Muscle of leg (tissue), 11 donors: ENCODE results near the gene BAZ2B. TPM values are rescaled to one million over a fixed set of nuclear protein-coding genes. Genes with fewer than 3 reads are reported as not detected.

ENCODE experiments used
- DNase-seq: peaks from one replicate; pipeline ENCODE4 v3.0.0; 2013
- H3K27ac ChIP-seq: one replicate; pipeline ENCODE4 v1.5.1; 2013; ENCODE audit warnings: mild to moderate bottlenecking, low read length, control low read depth
- H3K27me3 ChIP-seq: one replicate; pipeline ENCODE4 v1.6.1; 2013; ENCODE audit warnings: low read length; ENCODE audit not compliant: control insufficient read depth, insufficient read depth
- H3K36me3 ChIP-seq: one replicate; pipeline ENCODE4 v1.6.1; 2013; ENCODE audit warnings: low read length; ENCODE audit not compliant: control insufficient read depth, insufficient read depth
- H3K4me1 ChIP-seq: one replicate; pipeline ENCODE4 v1.6.1; 2013; ENCODE audit warnings: low read length; ENCODE audit not compliant: control insufficient read depth, insufficient read depth
- H3K4me3 ChIP-seq: one replicate; pipeline ENCODE4 v1.5.1; 2013; ENCODE audit warnings: low read length, control low read depth
- H3K9me3 ChIP-seq: replicated peaks from 2 replicates; pipeline ENCODE4 v1.6.1; 2013; ENCODE audit warnings: low read depth, low read length; ENCODE audit not compliant: control insufficient read depth
- WGBS: methylation state at CpG from one replicate; pipeline ENCODE4 v1.1.5; 2013; ENCODE audit warnings: missing lambda C conversion rate; ENCODE audit not compliant: insufficient coverage; 5-methylcytosine and 5-hydroxymethylcytosine counted together
- polyA plus RNA-seq, 8 donors: library from polyadenylated mRNA; unstranded; fragments of 120-200 nt; gene quantifications; one replicate each; pipeline versions ENCODE4 v1.2.1 to v1.2.3, GENCODE V29; 2013; ENCODE audit warnings: inconsistent platforms in 1 of 8, low replicate concordance in 1 of 8; ENCODE audit not compliant: insufficient read length in 8 of 8, insufficient read depth in 1 of 8
- total RNA-seq: library from RNA; stranded (reverse); fragments of 120-200 nt; gene quantifications from one replicate; pipeline ENCODE4 v1.2.4, GENCODE V29; 2013

The BAZ2B gene
- total and polyA plus RNA-seq, 9 donors = 20.8 to 60.5 (median 33.6) TPM

DNA sequence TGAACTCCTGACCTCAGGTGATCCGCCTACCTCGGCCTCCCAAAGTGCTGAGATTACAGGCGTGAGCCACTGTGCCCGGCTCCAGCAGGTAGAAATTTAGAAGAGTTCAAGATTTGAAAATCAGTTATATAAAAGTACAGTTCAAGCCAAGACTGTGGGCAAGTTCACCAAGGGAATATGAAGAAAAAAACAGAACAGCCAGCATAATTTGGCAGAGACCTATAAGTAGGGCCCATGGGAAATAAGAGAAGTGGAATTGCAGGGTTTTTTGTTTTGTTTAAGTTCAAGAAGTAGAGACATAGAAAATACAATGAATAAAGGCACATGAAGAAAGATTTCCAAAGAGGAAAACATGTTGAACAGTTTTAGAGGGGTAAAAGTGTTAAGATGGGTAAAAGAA is 57.9 kb downstream of the BAZ2B start:
- H3K36me3 ChIP-seq = no peaks in the 10 kb centered on the region
- no peaks in the 10 kb centered on the region for H3K27me3 ChIP-seq
- no CpG with 5 or more reads among the region's 4 CpGs for WGBS
- no peaks in the 10 kb centered on the region for H3K9me3 ChIP-seq
- H3K4me3 ChIP-seq = no peak overlapping the region
- DNase-seq = no peak
- H3K4me1 ChIP-seq = no peaks in the 10 kb centered on the region
- no peak overlapping the region for H3K27ac ChIP-seq

DNA sequence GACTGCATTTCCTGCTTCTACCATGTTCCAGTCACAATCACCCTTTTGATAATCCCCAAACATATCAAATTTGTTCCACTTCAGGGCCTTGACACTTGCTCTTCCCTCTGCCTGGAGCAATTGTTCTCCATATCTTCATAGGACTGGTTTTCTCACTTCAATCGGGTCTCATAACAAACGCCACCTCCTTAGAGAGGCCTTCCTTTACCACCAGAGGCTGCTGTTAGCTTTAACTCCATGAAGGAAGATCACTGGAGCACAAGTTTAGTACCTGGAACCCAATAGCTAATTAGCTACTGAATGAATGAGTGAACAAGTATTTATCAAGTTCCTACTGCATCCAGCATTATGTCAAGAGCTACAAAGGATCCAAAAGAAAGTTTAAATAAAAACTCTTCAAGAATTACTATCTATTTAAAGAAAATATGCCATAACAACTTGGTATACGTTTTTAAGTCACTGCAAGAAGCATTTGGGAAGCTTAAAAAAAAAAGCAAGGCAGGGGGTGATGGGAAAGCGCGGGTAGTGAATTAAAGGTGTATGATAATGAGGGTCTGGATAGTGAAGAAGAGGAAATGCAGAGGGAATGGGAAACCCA is 58.8 kb downstream of the BAZ2B start:
- no peak for DNase-seq
- Histone ChIP-seq H3K9me3 (no peaks in the 10 kb centered on the region), H3K4me3 (no peak overlapping the region), H3K27me3 (no peaks in the 10 kb centered on the region), H3K27ac (no peak overlapping the region), H3K36me3 (no peaks in the 10 kb centered on the region), H3K4me1 (no peaks in the 10 kb centered on the region)
- WGBS = 89% methylated on average over 3 of the region's 5 CpGs

DNA sequence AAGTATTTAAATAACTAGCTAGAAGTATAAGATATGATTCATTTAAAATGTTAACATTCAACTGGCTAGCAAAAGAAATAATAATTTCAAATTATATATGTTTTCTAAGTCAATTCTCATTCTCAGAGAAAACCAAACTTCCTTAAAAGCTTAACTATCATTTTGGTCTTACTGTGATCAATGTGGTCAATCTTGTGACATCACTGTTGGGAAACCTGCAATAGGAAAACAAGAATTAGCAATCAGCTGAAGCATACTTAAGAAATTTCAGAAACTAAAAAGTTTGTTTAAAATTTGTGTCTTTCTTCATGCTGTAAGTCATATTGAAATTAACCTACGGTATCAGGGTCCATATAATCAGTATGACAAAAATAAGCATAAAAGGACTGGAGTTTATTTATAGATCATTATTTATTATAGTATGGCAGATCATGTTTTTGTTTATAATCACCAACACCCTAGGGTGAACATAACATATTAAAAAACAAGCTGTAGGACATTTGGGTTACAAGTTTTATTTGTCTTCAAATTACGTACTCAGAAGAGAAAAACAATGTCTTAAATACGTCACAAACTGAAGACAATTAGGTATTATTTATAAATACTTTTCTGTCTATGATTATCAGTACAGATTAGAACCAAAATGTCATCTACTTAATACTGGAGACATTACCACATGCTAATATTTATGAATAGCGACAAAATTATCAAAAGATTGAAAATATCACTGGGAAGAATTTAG is 60.5 kb downstream of the BAZ2B start:
- DNase-seq = no peak
- H3K36me3 ChIP-seq = no peaks in the 10 kb centered on the region
- no peaks in the 10 kb centered on the region for H3K9me3 ChIP-seq
- H3K27me3 ChIP-seq = no peaks in the 10 kb centered on the region
- no CpG with 5 or more reads among the region's 4 CpGs for WGBS
- no peaks in the 10 kb centered on the region for H3K4me1 ChIP-seq
- H3K27ac ChIP-seq = no peak overlapping the region
- H3K4me3 ChIP-seq = no peak overlapping the region

DNA sequence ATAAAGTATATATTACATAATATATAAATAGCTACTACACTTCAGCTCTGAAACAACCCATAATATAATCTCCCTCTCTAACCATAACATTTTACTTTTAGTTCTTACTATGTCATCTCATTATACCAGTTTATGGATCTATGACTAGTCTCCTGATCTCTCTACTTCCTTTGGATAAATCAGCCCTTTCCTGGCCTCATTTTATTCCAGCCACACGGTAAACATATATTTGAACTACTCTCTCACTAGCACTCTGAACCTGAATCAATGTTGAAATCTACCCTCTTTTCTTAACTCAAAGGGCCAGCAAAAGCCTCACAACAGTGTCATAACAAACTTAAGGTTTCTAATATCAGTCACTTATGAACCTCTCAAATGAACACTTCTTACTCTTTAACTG is 62.6 kb downstream of the BAZ2B start:
- Histone ChIP-seq H3K4me3 (no peak overlapping the region), H3K36me3 (no peaks in the 10 kb centered on the region), H3K27ac (no peak overlapping the region), H3K27me3 (no peaks in the 10 kb centered on the region), H3K4me1 (no peaks in the 10 kb centered on the region), H3K9me3 (no peaks in the 10 kb centered on the region)
- DNase-seq = no peak
- WGBS = 88% methylated on average over 1 of the region's 1 CpG

DNA sequence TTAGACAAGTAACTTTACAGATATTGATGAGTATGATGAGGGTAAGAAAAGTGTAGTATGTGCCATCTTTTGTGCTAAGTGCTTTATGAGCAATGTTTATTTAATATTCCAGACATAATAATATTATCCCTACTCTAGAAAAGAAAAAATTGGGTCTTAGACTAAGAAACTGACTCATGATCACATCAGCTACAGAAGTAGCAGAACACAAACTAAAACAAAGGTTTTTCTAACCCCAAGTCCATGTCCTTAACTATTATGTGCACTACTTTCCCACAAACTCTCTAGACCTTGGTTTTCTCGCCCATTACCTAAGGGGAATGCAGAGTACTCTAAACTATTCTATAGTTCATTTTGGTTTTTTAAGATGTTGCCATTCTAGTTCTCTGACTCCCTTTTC is 64.5 kb downstream of the BAZ2B start:
- DNase-seq = no peak
- no peaks in the 10 kb centered on the region for H3K4me1 ChIP-seq
- H3K4me3 ChIP-seq = no peak overlapping the region
- WGBS = no CpG with 5 or more reads among the region's 1 CpG
- H3K36me3 ChIP-seq = no peaks in the 10 kb centered on the region
- H3K9me3 ChIP-seq = no peaks in the 10 kb centered on the region
- H3K27ac ChIP-seq = no peak overlapping the region
- no peaks in the 10 kb centered on the region for H3K27me3 ChIP-seq

DNA sequence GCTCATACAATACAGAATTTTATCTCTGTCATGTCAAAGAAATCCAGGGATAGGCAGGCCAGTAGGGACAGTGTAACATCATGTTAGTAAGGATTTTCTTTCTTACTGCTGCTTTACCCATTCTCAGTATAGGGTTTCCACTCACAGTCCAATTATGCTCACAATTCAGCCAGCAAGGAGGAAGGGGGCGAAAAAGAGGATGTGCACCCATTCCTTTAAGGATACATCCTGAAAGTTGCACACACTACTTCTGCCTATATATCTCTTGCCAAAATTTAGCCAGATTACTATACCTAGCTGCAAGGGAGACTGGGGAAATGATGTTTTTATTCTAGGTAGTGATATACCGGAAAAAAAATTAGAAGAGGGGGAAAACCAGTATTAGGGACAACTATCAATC is 66.1 kb downstream of the BAZ2B start:
- no peaks in the 10 kb centered on the region for H3K27me3 ChIP-seq
- DNase-seq = no peak
- H3K9me3 ChIP-seq = no peaks in the 10 kb centered on the region
- H3K4me3 ChIP-seq = no peak overlapping the region
- no peak overlapping the region for H3K27ac ChIP-seq
- no peaks in the 10 kb centered on the region for H3K36me3 ChIP-seq
- H3K4me1 ChIP-seq = no peaks in the 10 kb centered on the region
- WGBS = no CpG with 5 or more reads among the region's 2 CpGs

DNA sequence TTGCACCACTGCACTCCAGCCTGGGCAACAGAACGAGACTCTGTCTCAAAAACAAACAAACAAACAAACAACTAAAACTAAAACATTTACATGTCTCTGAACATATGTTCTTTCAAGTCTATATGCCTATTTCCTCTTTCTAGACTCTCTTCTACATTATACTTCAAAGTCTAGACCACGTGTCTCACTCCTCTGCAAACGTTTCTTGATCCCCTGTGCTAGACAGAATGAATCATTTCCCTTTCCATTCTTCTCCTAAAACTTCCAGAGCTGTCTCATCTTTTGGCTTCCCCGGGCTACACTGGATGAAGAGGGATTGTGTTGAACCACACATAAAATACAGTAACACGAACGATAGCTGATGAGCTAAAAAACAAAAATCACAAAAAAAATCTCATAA is 67.1 kb downstream of the BAZ2B start:
- Histone ChIP-seq H3K4me3 (no peak overlapping the region), H3K36me3 (no peaks in the 10 kb centered on the region), H3K4me1 (no peaks in the 10 kb centered on the region), H3K9me3 (no peaks in the 10 kb centered on the region), H3K27ac (no peak overlapping the region), H3K27me3 (no peaks in the 10 kb centered on the region)
- no peak for DNase-seq
- WGBS = 55% methylated on average over 2 of the region's 6 CpGs

DNA sequence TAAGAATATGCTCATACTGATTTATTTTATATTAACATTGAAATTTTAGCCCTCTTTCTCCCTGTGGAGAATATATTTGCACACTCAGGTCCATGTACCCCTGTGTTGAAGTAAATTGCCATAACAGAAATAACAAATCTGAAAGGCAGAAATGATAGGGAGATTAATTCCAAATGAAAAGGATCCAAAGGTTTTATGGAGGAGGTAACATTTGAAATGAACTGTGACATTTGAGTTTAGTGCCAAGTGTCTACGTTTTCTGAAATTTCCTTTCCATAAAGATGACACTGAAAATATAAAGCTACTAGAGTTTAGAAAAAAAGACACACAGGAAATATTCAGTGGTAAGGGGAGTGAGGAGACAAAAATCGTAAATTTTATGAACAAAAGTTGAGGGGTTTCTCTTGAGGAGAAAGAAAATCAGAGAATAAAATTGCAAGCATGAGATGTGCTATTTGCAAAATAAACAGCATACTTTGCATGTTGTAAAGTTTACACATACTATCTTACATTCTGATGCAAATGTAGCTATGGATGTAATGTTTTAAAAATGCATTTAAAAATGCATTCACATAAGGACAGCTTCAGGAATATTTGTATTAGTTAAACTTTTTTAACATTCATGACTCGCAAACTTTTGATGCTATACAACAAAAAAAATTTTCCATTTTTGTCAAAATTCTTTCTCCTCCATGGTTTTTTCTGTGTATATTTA is 69.5 kb downstream of the BAZ2B start:
- Histone ChIP-seq H3K9me3 (peaks cover 8% of the 10 kb centered on the region), H3K36me3 (peaks cover 3% of the 10 kb centered on the region), H3K4me1 (no peaks in the 10 kb centered on the region), H3K27me3 (no peaks in the 10 kb centered on the region), H3K4me3 (no peak overlapping the region), H3K27ac (no peak overlapping the region)
- WGBS = no CpG with 5 or more reads among the region's 3 CpGs
- DNase-seq = peak; percentile 78

DNA sequence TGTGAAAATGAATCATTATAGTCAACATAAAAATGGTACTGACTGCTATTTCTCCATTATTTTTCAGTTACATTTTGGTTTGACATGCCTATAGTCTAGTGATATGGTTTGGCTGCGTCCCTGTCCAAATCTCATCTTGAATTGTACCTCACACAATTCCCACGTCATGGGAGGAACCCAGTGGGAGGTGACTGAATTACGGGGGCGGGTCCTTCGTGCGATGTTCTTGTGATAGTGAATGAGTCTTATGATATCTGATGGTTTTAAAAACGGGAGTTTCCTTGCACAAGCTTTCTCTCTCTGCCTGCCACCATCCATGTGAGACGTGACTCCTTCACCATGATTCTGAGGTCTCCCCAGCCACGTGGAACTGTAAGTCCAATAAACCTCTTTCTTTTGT is 70.3 kb downstream of the BAZ2B start:
- no CpG with 5 or more reads among the region's 9 CpGs for WGBS
- no peak for DNase-seq

DNA sequence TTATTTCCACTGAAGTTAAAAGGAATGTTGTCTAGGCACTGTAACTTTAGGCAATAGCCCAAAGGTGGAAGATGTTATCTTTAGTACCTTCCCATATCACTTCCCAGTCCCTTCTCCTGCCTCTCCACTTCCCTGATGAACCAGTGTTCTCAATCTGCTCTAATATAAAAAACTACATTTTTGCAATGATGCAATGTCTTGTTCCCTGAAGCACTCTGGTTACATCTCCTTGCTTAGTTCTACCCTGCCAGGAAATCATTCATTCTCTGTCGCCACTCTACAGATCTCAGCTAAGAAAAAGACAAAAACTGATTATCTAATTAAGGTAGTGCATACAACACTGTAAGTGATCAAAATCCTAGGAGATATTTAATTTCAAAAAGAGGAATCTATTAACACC is 71.3 kb downstream of the BAZ2B start:
- peaks cover 6% of the 10 kb centered on the region for H3K36me3 ChIP-seq
- no peaks in the 10 kb centered on the region for H3K4me1 ChIP-seq
- H3K9me3 ChIP-seq = peaks cover 11% of the 10 kb centered on the region
- H3K27me3 ChIP-seq = no peaks in the 10 kb centered on the region
- DNase-seq = no peak
- no peak overlapping the region for H3K27ac ChIP-seq
- WGBS = no CpG with 5 or more reads among the region's 1 CpG
- H3K4me3 ChIP-seq = no peak overlapping the region

More for the DNA sequence above, 70.3 kb downstream of the BAZ2B start:
- peaks cover 6% of the 10 kb centered on the region for H3K36me3 ChIP-seq
- H3K27me3 ChIP-seq = no peaks in the 10 kb centered on the region
- no peaks in the 10 kb centered on the region for H3K4me1 ChIP-seq
- peaks cover 11% of the 10 kb centered on the region for H3K9me3 ChIP-seq
- no peak overlapping the region for H3K4me3 ChIP-seq
- H3K27ac ChIP-seq = no peak overlapping the region
